ENCODE data around the gene ST6GAL2.
A peak's percentile ranks its signal among the peaks of the same experiment; 100 is the strongest.

ST6GAL2 gene

GRCh38 chr2:106764614-106765013 is 121.4 kb downstream of the ST6GAL2 start:
- H3K4me1 ChIP-seq (ENCODE audit: insufficient read depth, low read length) = peaks cover 8% of the 10 kb centered on the region; the same call in 1 of the 2 replicates
- no peak overlapping the region for H3K27ac ChIP-seq (ENCODE audit: low read length)
- no peak overlapping the region for H3K9ac ChIP-seq (ENCODE audit: low read depth, low read length)
- no peaks in the 10 kb centered on the region for H3K27me3 ChIP-seq (ENCODE audit: insufficient read depth, low read length)
- H3K36me3 ChIP-seq (ENCODE audit: insufficient read depth, low read depth, low read length) = no peaks in the 10 kb centered on the region
- H3K4me3 ChIP-seq (ENCODE audit: low read length) = no peak overlapping the region
- no peaks in the 10 kb centered on the region; the same call in 1 of the 2 replicates for H3K9me3 ChIP-seq (ENCODE audit: insufficient read depth, low read depth, low read length)

GRCh38 chr2:106759966-106760365 is 126.0 kb downstream of the ST6GAL2 start:
- H3K4me3 ChIP-seq (ENCODE audit: low read length) = 0 out of 2 replicates have a peak overlapping the region, but pooled peaks have one; percentile 4
- no peaks in the 10 kb centered on the region for H3K9me3 ChIP-seq (ENCODE audit: insufficient read depth, low read depth, low read length)
- H3K4me1 ChIP-seq (ENCODE audit: insufficient read depth, low read length) = peaks cover 12% of the 10 kb centered on the region; the same call in 1 of the 2 replicates
- H3K36me3 ChIP-seq (ENCODE audit: insufficient read depth, low read depth, low read length) = no peaks in the 10 kb centered on the region
- H3K9ac ChIP-seq (ENCODE audit: low read depth, low read length) = no peak overlapping the region
- no peak overlapping the region for H3K27ac ChIP-seq (ENCODE audit: low read length)
- H3K27me3 ChIP-seq (ENCODE audit: insufficient read depth, low read length) = no peaks in the 10 kb centered on the region

- Histone ChIP-seq H3K9ac (ENCODE audit: low read depth, low read length) (no peak overlapping the region), H3K9me3 (ENCODE audit: insufficient read depth, low read depth, low read length) (no peaks in the 10 kb centered on the region), H3K36me3 (ENCODE audit: insufficient read depth, low read depth, low read length) (no peaks in the 10 kb centered on the region), H3K4me3 (ENCODE audit: low read length) (no peak overlapping the region), H3K27me3 (ENCODE audit: insufficient read depth, low read length) (no peaks in the 10 kb centered on the region), H3K27ac (ENCODE audit: low read length) (no peak overlapping the region), H3K4me1 (ENCODE audit: insufficient read depth, low read length) (peaks cover 12% of the 10 kb centered on the region; the same call in 1 of the 2 replicates)
Observed at GRCh38 chr2:106758901-106759497, 127.0 kb downstream of the ST6GAL2 start.
